Measurements from ENCODE around the gene PSD.

PSD gene

DNA sequence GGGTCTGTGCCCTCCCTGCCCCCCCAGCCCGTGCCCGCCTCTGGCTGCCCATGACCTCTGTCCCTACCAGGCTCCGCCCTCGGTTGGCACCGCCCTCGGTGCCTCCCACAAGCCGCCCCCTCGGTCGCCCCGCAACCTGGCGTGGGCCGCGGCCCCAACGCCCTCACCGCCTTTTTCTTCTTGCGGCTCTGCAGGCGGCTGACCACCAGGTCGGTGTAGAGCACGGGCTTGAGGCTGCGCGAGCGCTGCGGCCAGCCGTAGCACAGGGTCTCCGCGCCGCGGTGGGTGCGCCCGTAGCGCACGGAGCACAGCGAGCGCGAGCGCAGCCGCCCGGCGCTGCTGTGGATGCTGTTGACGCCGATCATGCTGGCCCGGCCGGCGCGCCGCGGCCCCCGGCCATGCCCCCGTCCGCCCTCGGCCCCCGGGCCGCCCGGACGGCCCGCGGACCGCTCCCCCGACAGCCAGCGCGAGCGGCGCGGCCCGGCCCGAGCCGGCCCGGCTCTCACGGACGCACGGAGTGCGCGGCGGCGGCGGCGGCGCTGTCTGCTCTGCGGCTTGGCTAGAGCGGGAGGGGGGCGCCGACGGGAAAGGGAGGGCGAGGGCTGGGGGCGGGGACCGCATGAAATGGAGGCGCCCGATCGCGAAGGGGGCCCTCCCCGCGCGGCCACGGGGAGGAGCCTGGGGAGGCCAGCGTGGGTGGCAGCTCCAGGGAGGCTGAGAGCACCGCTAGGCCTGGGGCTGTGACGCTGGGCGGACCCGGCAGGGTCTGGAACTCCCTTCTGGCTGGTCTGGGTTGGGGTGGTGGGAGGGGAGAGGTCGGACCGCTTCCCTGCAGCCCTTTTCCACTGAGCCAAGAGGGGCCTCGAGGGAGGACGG lies 9.6 kb downstream of the PSD start (continued):
- TF ChIP-seq, protein P1, sequence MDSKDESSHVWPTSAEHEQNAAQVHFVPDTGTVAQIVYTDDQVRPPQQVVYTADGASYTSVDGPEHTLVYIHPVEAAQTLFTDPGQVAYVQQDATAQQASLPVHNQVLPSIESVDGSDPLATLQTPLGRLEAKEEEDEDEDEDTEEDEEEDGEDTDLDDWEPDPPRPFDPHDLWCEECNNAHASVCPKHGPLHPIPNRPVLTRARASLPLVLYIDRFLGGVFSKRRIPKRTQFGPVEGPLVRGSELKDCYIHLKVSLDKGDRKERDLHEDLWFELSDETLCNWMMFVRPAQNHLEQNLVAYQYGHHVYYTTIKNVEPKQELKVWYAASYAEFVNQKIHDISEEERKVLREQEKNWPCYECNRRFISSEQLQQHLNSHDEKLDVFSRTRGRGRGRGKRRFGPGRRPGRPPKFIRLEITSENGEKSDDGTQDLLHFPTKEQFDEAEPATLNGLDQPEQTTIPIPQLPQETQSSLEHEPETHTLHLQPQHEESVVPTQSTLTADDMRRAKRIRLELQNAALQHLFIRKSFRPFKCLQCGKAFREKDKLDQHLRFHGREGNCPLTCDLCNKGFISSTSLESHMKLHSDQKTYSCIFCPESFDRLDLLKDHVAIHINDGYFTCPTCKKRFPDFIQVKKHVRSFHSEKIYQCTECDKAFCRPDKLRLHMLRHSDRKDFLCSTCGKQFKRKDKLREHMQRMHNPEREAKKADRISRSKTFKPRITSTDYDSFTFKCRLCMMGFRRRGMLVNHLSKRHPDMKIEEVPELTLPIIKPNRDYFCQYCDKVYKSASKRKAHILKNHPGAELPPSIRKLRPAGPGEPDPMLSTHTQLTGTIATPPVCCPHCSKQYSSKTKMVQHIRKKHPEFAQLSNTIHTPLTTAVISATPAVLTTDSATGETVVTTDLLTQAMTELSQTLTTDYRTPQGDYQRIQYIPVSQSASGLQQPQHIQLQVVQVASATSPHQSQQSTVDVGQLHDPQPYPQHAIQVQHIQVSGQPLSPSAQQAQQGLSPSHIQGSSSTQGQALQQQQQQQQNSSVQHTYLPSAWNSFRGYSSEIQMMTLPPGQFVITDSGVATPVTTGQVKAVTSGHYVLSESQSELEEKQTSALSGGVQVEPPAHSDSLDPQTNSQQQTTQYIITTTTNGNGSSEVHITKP (tag by site-specific recombination; IDR thresholded peaks at IDR 0.05), result peak; percentile 37; the same call in 1 of the 2 replicates
- 0 out of 2 replicates have a peak, but pooled peaks have one; percentile 11 for TF ChIP-seq ZBTB48 (tag by site-specific recombination; IDR thresholded peaks at IDR 0.05)
- no peak for TF ChIP-seq ZNF747 (tag by site-specific recombination; IDR thresholded peaks at IDR 0.05)
- no peak for TF ChIP-seq ZNF23 (tag by site-specific recombination; IDR thresholded peaks at IDR 0.05; ENCODE audit: borderline replicate concordance)
- no peak for TF ChIP-seq ZNF37A (tag by site-specific recombination; IDR thresholded peaks at IDR 0.05)
- TF ChIP-seq, protein P2, sequence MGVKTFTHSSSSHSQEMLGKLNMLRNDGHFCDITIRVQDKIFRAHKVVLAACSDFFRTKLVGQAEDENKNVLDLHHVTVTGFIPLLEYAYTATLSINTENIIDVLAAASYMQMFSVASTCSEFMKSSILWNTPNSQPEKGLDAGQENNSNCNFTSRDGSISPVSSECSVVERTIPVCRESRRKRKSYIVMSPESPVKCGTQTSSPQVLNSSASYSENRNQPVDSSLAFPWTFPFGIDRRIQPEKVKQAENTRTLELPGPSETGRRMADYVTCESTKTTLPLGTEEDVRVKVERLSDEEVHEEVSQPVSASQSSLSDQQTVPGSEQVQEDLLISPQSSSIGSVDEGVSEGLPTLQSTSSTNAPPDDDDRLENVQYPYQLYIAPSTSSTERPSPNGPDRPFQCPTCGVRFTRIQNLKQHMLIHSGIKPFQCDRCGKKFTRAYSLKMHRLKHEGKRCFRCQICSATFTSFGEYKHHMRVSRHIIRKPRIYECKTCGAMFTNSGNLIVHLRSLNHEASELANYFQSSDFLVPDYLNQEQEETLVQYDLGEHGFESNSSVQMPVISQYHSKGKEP (tag by site-specific recombination; IDR thresholded peaks at IDR 0.05), result no peak
- TF ChIP-seq HOXC10 (CRISPR knock-in tag; IDR thresholded peaks at IDR 0.05), result no peak
- peak; percentile 50 for TF ChIP-seq WT1 (tag by site-specific recombination; IDR thresholded peaks at IDR 0.05)
- peak; percentile 85 for TF ChIP-seq EGR2 (tag by site-specific recombination; IDR thresholded peaks at IDR 0.05; ENCODE audit: low read depth)
- peak; percentile 76 for TF ChIP-seq KLF1 (tag by site-specific recombination; IDR thresholded peaks at IDR 0.05)
- TF ChIP-seq ZNF26 (tag by site-specific recombination; IDR thresholded peaks at IDR 0.05), result no peak
- TF ChIP-seq IKZF3 (tag by site-specific recombination; IDR thresholded peaks at IDR 0.05), result no peak
- no peak for TF ChIP-seq BCL11A (tag by site-specific recombination; IDR thresholded peaks at IDR 0.05; ENCODE audit: low read depth)
- peak; percentile 29; the same call in 1 of the 2 replicates for TF ChIP-seq ZNF561 (tag by site-specific recombination; IDR thresholded peaks at IDR 0.05; ENCODE audit: borderline replicate concordance)
- TF ChIP-seq ZBTB17 (tag by site-specific recombination; IDR thresholded peaks at IDR 0.05), result no peak
- no peak for TF ChIP-seq HOXD13 (CRISPR knock-in tag; IDR thresholded peaks at IDR 0.05; ENCODE audit: borderline replicate concordance)
- TF ChIP-seq ZBTB1 (tag by site-specific recombination; IDR thresholded peaks at IDR 0.05), result no peak
- TF ChIP-seq GLIS1 (tag by site-specific recombination; IDR thresholded peaks at IDR 0.05), result peak; percentile 92
- TF ChIP-seq ZNF449 (tag by site-specific recombination; IDR thresholded peaks at IDR 0.05), result peak; percentile 86
- no peak for TF ChIP-seq ZBTB10 (tag by site-specific recombination; IDR thresholded peaks at IDR 0.05)
- no peak for TF ChIP-seq ZNF785 (tag by site-specific recombination; IDR thresholded peaks at IDR 0.05)
- peak; percentile 96 for TF ChIP-seq ZFHX2 (tag by site-specific recombination; conservative IDR thresholded peaks at IDR 0.05)
- peak; percentile 32; the same call in 1 of the 2 replicates for TF ChIP-seq KLF8 (tag by site-specific recombination; IDR thresholded peaks at IDR 0.05)
- TF ChIP-seq GLIS2 (tag by site-specific recombination; IDR thresholded peaks at IDR 0.05), result peak; percentile 89
- TF ChIP-seq ZBTB7A (tag by site-specific recombination; IDR thresholded peaks at IDR 0.05; ENCODE audit: low read depth), result peak; percentile 32; the same call in 1 of the 2 replicates
- no peak for TF ChIP-seq ZNF701 (tag by site-specific recombination; IDR thresholded peaks at IDR 0.05)
- TF ChIP-seq ZNF341 (tag by site-specific recombination; IDR thresholded peaks at IDR 0.05; ENCODE audit: low read depth), result peak; percentile 68
- TF ChIP-seq ZNF777 (tag by site-specific recombination; IDR thresholded peaks at IDR 0.05; ENCODE audit: borderline replicate concordance), result peak; percentile 39; the same call in 1 of the 2 replicates

All from HEK293 (cell line).